ENCODE data around the gene IGSF23.
A peak's percentile ranks its signal among the peaks of the same experiment; 100 is the strongest.

Gene IGSF23

GRCh38 chr19:44613295-44614178, at the start of gene IGSF23:
Gene IGSF23 (plus strand): TSS chr19:44613563. CDS start chr19:44613646, 83 bp downstream.
- no peak for DNase-seq

- no peak for DNase-seq
Observed at GRCh38 chr19:44566984-44567383, 46.4 kb upstream of the IGSF23 start.

- no peak for DNase-seq
Observed at GRCh38 chr19:44567745-44568144, 45.6 kb upstream of the IGSF23 start.

- DNase-seq, result no peak
Observed at GRCh38 chr19:44570603-44570983, 42.8 kb upstream of the IGSF23 start.

GRCh38 chr19:44570984-44571684, 42.2 kb upstream of the IGSF23 start:
- peak; percentile 47 for DNase-seq

GRCh38 chr19:44571830-44572580, 41.4 kb upstream of the IGSF23 start:
- no peak for DNase-seq

GRCh38 chr19:44572581-44572900, 40.8 kb upstream of the IGSF23 start:
- DNase-seq, result no peak

GRCh38 chr19:44573183-44573582, 40.2 kb upstream of the IGSF23 start:
- DNase-seq, result no peak

- no peak for DNase-seq
Observed at GRCh38 chr19:44573627-44574026, 39.7 kb upstream of the IGSF23 start.

GRCh38 chr19:44574186-44574950, 39.0 kb upstream of the IGSF23 start:
- DNase-seq, result no peak

GRCh38 chr19:44575116-44575700, 38.2 kb upstream of the IGSF23 start:
- no peak for DNase-seq

- no peak for DNase-seq
Observed at GRCh38 chr19:44576843-44577565, 36.4 kb upstream of the IGSF23 start.

GRCh38 chr19:44577566-44577874, 35.8 kb upstream of the IGSF23 start:
- DNase-seq, result no peak

- DNase-seq, result no peak
Observed at GRCh38 chr19:44579663-44580365, 33.5 kb upstream of the IGSF23 start.

GRCh38 chr19:44580366-44580895, 32.9 kb upstream of the IGSF23 start:
- no peak for DNase-seq

GRCh38 chr19:44581288-44581687, 32.1 kb upstream of the IGSF23 start:
- no peak for DNase-seq

GRCh38 chr19:44582581-44583265, 30.6 kb upstream of the IGSF23 start:
- DNase-seq, result no peak

- no peak for DNase-seq
Observed at GRCh38 chr19:44585371-44586133, 27.8 kb upstream of the IGSF23 start.

- DNase-seq, result no peak
Observed at GRCh38 chr19:44587963-44588770, 25.2 kb upstream of the IGSF23 start.

All from NCI-H446 treated with DMSO at 0.1 percent for 48 hours (cell line).